Measurements from ENCODE around the gene CTBS.

CTBS gene

DNA sequence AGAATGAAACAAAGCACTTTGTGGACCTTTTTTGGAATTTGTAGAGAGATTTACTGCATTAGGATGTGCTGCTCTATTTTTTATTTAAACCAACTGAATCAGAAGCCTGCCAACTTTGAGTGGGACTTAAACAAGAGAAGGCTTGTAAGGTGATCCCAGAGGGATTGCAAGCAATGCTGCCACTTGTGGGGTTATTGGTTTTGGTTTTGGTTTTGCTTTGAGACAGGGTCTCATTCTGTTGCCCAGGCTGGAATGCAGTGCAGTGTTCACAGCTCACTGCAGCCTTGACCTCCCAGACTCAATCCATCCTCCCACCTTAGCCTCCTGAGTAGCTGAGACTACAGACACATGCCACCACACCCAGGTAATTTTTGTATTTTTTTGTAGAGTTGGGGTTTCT lies 35.6 kb downstream of the CTBS start:
- no peaks in the 10 kb centered on the region for H4K20me1 ChIP-seq (ENCODE audit: insufficient read depth, low read length, poor library complexity, severe bottlenecking)

DNA sequence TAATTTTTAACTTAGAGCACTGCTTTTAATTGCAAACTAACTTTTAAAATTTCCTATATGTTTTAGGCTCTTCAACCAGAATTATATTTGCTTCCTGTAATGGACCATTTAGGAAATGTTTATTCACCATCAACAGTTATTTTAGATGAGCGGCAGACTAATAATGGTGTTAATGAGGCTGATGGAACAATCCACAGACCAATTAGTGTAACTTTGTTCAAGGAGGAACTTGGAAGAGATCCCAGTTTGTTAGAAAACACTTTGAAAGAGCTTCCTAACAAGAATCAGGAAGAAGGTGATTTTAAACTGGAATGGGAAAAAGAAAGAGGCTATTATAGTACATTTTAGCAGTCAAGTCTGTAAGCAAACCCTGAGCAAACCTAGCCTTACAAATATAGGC lies 48.5 kb downstream of the CTBS start:
- H3F3A ChIP-seq (ENCODE audit: low read depth) = no peaks in the 10 kb centered on the region
- TF ChIP-seq EZH2phosphoT487 (IDR thresholded peaks at IDR 0.05; ENCODE audit: borderline replicate concordance) = no peak
- H4K20me1 ChIP-seq (ENCODE audit: insufficient read depth, low read length, poor library complexity, severe bottlenecking) = no peaks in the 10 kb centered on the region
- no peaks in the 10 kb centered on the region for H3K27me3 ChIP-seq (ENCODE audit: insufficient read depth, low read length, poor library complexity, severe bottlenecking)
- no peaks in the 10 kb centered on the region for H3K9me2 ChIP-seq (replicated peaks; ENCODE audit: low read depth, low read length)
- H3K36me3 ChIP-seq (ENCODE audit: insufficient read depth, low read length) = no peaks in the 10 kb centered on the region
- no peaks in the 10 kb centered on the region for H3K9me3 ChIP-seq (ENCODE audit: insufficient read depth, low read depth, low read length)
- H2AFZ ChIP-seq (ENCODE audit: low read length) = no peak overlapping the region
- H3K4me3 ChIP-seq (ENCODE audit: low read length, poor library complexity, severe bottlenecking) = no peak overlapping the region
- no peak overlapping the region for H3K9ac ChIP-seq (ENCODE audit: low read depth, low read length, poor library complexity, severe bottlenecking)
- H3K4me1 ChIP-seq (ENCODE audit: insufficient read depth, low read length, poor library complexity, severe bottlenecking) = no peaks in the 10 kb centered on the region
- no peaks in the 10 kb centered on the region for H3K79me2 ChIP-seq (ENCODE audit: insufficient read depth, low read length)
- H3K4me2 ChIP-seq (ENCODE audit: low read depth, low read length, poor library complexity, severe bottlenecking) = no peak overlapping the region

More for the DNA sequence above, 35.6 kb downstream of the CTBS start:
- H3K9me2 ChIP-seq (replicated peaks; ENCODE audit: low read depth, low read length) = no peaks in the 10 kb centered on the region
- no peaks in the 10 kb centered on the region for H3K27me3 ChIP-seq (ENCODE audit: insufficient read depth, low read length, poor library complexity, severe bottlenecking)
- no peaks in the 10 kb centered on the region for H3K4me1 ChIP-seq (ENCODE audit: insufficient read depth, low read length, poor library complexity, severe bottlenecking)
- H3K9me3 ChIP-seq (ENCODE audit: insufficient read depth, low read depth, low read length) = no peaks in the 10 kb centered on the region
- H3K9ac ChIP-seq (ENCODE audit: low read depth, low read length, poor library complexity, severe bottlenecking) = no peak overlapping the region
- H3K79me2 ChIP-seq (ENCODE audit: insufficient read depth, low read length) = no peaks in the 10 kb centered on the region
- no peak overlapping the region for H3K4me2 ChIP-seq (ENCODE audit: low read depth, low read length, poor library complexity, severe bottlenecking)
- no peaks in the 10 kb centered on the region for H3K36me3 ChIP-seq (ENCODE audit: insufficient read depth, low read length)
- no peak overlapping the region for H3K4me3 ChIP-seq (ENCODE audit: low read length, poor library complexity, severe bottlenecking)
- TF ChIP-seq EZH2phosphoT487 (IDR thresholded peaks at IDR 0.05; ENCODE audit: borderline replicate concordance) = no peak
- TF ChIP-seq, protein P1, sequence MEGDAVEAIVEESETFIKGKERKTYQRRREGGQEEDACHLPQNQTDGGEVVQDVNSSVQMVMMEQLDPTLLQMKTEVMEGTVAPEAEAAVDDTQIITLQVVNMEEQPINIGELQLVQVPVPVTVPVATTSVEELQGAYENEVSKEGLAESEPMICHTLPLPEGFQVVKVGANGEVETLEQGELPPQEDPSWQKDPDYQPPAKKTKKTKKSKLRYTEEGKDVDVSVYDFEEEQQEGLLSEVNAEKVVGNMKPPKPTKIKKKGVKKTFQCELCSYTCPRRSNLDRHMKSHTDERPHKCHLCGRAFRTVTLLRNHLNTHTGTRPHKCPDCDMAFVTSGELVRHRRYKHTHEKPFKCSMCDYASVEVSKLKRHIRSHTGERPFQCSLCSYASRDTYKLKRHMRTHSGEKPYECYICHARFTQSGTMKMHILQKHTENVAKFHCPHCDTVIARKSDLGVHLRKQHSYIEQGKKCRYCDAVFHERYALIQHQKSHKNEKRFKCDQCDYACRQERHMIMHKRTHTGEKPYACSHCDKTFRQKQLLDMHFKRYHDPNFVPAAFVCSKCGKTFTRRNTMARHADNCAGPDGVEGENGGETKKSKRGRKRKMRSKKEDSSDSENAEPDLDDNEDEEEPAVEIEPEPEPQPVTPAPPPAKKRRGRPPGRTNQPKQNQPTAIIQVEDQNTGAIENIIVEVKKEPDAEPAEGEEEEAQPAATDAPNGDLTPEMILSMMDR (conservative IDR thresholded peaks at IDR 0.05; ENCODE audit: low read length) = no peak
- no peak overlapping the region for H2AFZ ChIP-seq (ENCODE audit: low read length)
- H3F3A ChIP-seq (ENCODE audit: low read depth) = no peaks in the 10 kb centered on the region

DNA sequence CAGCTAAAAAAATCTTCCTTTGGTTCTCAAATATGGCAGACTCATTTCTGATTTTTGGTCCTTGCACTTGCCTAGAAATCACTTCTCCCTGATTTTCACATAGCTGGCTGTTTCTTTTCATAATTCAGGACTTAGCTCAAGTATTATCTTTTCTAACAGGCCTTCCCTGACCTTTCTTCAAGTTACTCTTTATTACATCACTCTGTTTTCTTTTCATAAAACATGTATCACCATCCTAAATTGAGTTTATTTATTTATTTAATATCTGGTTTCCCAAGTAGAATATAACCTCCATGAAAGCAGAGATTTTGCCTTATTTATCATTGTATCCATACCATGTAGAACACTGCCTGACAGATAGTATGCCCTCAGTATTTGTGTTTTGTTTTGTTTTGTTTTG lies 49.6 kb downstream of the CTBS start:
- H2AFZ ChIP-seq (ENCODE audit: low read length) = no peak overlapping the region
- TF ChIP-seq EZH2phosphoT487 (IDR thresholded peaks at IDR 0.05; ENCODE audit: borderline replicate concordance) = no peak
- TF ChIP-seq, protein P1 (conservative IDR thresholded peaks at IDR 0.05; ENCODE audit: low read length) = no peak
- no peaks in the 10 kb centered on the region for H3K4me1 ChIP-seq (ENCODE audit: insufficient read depth, low read length, poor library complexity, severe bottlenecking)
- no peaks in the 10 kb centered on the region for H3K36me3 ChIP-seq (ENCODE audit: insufficient read depth, low read length)
- H3K9me3 ChIP-seq (ENCODE audit: insufficient read depth, low read depth, low read length) = no peaks in the 10 kb centered on the region
- no peaks in the 10 kb centered on the region for H3K27me3 ChIP-seq (ENCODE audit: insufficient read depth, low read length, poor library complexity, severe bottlenecking)
- H3K4me3 ChIP-seq (ENCODE audit: low read length, poor library complexity, severe bottlenecking) = no peak overlapping the region
- H4K20me1 ChIP-seq (ENCODE audit: insufficient read depth, low read length, poor library complexity, severe bottlenecking) = no peaks in the 10 kb centered on the region
- H3K4me2 ChIP-seq (ENCODE audit: low read depth, low read length, poor library complexity, severe bottlenecking) = no peak overlapping the region
- no peaks in the 10 kb centered on the region for H3F3A ChIP-seq (ENCODE audit: low read depth)
- no peaks in the 10 kb centered on the region for H3K79me2 ChIP-seq (ENCODE audit: insufficient read depth, low read length)
- H3K9ac ChIP-seq (ENCODE audit: low read depth, low read length, poor library complexity, severe bottlenecking) = no peak overlapping the region
- no peaks in the 10 kb centered on the region for H3K9me2 ChIP-seq (replicated peaks; ENCODE audit: low read depth, low read length)

DNA sequence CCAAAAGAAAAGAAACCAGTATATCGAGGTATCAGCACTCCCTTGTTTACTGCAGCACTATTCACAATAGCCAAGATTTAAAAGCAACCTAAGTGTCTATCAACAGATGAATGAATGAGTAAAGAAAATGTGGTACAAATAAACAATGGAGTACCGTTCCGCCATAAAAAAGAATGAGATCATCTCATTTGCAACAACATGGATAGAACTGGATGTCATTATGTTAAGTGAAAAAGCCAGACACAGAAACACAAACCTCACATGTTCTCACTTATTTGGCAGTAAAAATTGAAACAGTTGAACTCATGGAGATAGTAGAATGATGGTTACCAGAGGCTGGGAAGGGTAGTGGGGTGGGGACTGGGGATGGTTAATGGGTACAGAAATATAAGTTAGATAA lies 63.6 kb downstream of the CTBS start:
- peaks cover 6% of the 10 kb centered on the region for H3K79me2 ChIP-seq (ENCODE audit: insufficient read depth, low read length)
- H3K27me3 ChIP-seq (ENCODE audit: insufficient read depth, low read length, poor library complexity, severe bottlenecking) = no peaks in the 10 kb centered on the region
- peaks cover 7% of the 10 kb centered on the region for H3F3A ChIP-seq (ENCODE audit: low read depth)
- H3K9ac ChIP-seq (ENCODE audit: low read depth, low read length, poor library complexity, severe bottlenecking) = no peak overlapping the region
- no peak for TF ChIP-seq EZH2phosphoT487 (IDR thresholded peaks at IDR 0.05; ENCODE audit: borderline replicate concordance)
- TF ChIP-seq, protein P1 (conservative IDR thresholded peaks at IDR 0.05; ENCODE audit: low read length) = no peak
- peaks cover 9% of the 10 kb centered on the region for H3K4me1 ChIP-seq (ENCODE audit: insufficient read depth, low read length, poor library complexity, severe bottlenecking)
- H3K4me2 ChIP-seq (ENCODE audit: low read depth, low read length, poor library complexity, severe bottlenecking) = no peak overlapping the region
- H3K4me3 ChIP-seq (ENCODE audit: low read length, poor library complexity, severe bottlenecking) = no peak overlapping the region
- no peaks in the 10 kb centered on the region for H3K9me2 ChIP-seq (replicated peaks; ENCODE audit: low read depth, low read length)
- H3K36me3 ChIP-seq (ENCODE audit: insufficient read depth, low read length) = no peaks in the 10 kb centered on the region
- H3K9me3 ChIP-seq (ENCODE audit: insufficient read depth, low read depth, low read length) = peaks cover 2% of the 10 kb centered on the region; the same call in 1 of the 2 replicates
- H2AFZ ChIP-seq (ENCODE audit: low read length) = no peak overlapping the region
- peaks cover 6% of the 10 kb centered on the region for H4K20me1 ChIP-seq (ENCODE audit: insufficient read depth, low read length, poor library complexity, severe bottlenecking)

All from Loucy (cell line).